Measurements from ENCODE around the gene PANK1.

Gene PANK1

GRCh38 chr10:89590326-89590725 lies 54.7 kb downstream of the PANK1 start:
- TF ChIP-seq CTCF (conservative IDR thresholded peaks at IDR 0.05), result no peak
- H3K27ac ChIP-seq, result no peak overlapping the region

GRCh38 chr10:89589101-89589720 lies 55.8 kb downstream of the PANK1 start:
- TF ChIP-seq CTCF (conservative IDR thresholded peaks at IDR 0.05), result no peak

GRCh38 chr10:89588671-89589070 lies 56.4 kb downstream of the PANK1 start:
- no peak overlapping the region for H3K27ac ChIP-seq
- TF ChIP-seq CTCF (conservative IDR thresholded peaks at IDR 0.05), result no peak

More at GRCh38 chr10:89589101-89589720, 55.8 kb downstream of the PANK1 start:
- H3K27ac ChIP-seq, result no peak overlapping the region

- H3K27ac ChIP-seq, result no peak overlapping the region
- TF ChIP-seq CTCF (conservative IDR thresholded peaks at IDR 0.05), result no peak
These were observed 63.0 kb downstream of the PANK1 start for GRCh38 chr10:89582022-89582421.

GRCh38 chr10:89580243-89580642 lies 64.8 kb downstream of the PANK1 start:
- TF ChIP-seq CTCF (conservative IDR thresholded peaks at IDR 0.05), result no peak

GRCh38 chr10:89576696-89577095 lies 68.3 kb downstream of the PANK1 start:
- no peak overlapping the region for H3K27ac ChIP-seq
- TF ChIP-seq CTCF (conservative IDR thresholded peaks at IDR 0.05), result no peak

More at GRCh38 chr10:89580243-89580642, 64.8 kb downstream of the PANK1 start:
- H3K27ac ChIP-seq, result no peak overlapping the region

GRCh38 chr10:89576022-89576421 lies 69.0 kb downstream of the PANK1 start:
- no peak for TF ChIP-seq CTCF (conservative IDR thresholded peaks at IDR 0.05)
- H3K27ac ChIP-seq, result no peak overlapping the region
